ENCODE results near the gene TBC1D22A.
"Not testable (repeated sequence)": the region's sequence is repeated elsewhere in the genome, so short reads cannot be mapped to it uniquely, and the experiment has no call there.

The TBC1D22A gene

DNA sequence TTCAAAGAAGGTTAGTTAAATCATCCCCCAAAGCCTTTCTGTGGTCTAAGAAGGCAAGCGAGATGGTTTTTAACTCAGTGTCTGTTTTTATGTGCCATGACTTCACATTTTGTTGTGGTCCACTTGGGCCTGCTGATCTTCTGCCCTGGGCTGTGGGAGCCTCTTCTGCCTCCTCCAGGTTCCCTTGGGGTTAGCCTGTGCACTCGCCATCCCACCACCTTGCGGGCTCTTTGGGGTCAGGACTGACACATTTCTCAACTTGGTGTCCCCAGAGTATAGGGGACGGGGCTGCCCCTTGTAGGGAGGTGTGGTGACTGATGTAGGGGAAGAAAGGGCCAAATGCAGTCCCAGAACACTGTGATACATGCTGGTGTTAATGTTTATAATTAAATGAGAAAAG lies 207.0 kb downstream of the TBC1D22A start:
- DNase-seq (ENCODE audit: low read depth in 3 of 3, low spot score in 1 of 3) = no peak

GRCh38 chr22:46969961-46970360 lies 207.5 kb downstream of the TBC1D22A start:
- DNase-seq (ENCODE audit: low read depth in 3 of 3, low spot score in 1 of 3) = no peak

DNA sequence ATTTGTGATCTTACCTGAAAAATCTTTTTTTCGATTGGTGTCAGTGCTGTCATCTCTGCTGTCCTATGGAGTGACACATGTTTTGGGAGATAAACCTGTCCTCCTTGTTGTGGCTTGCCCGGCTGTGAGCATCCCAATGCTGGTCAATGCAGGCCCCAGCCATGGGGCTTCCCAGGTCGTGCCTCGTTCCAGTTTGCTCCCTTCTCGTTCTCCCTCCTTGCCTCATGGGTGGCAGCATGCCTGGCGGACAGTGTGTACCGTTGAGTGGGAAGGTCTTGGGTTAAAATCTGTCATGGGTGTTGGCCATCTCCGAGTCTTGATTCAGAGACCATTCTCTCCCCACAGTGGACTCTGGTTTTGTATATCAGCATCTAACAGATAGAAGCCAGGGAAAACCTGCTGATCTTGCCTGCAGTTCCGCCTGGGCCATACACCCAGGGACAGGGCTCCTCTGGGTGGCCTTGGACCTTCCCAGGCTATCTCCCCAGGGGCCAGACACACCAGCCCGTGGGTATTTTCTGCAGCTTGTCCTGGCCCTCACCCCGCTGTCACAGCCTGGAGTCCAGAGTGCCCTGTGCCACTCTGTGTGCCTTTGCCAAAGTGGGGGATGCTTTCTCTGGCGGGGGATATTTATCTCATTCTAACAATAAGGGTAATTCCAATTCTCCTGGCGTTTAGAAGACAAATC lies 208.1 kb downstream of the TBC1D22A start:
- no peak for DNase-seq (ENCODE audit: low read depth in 3 of 3, low spot score in 1 of 3)

GRCh38 chr22:46971099-46971763 lies 208.8 kb downstream of the TBC1D22A start:
- no peak for DNase-seq (ENCODE audit: low read depth in 3 of 3, low spot score in 1 of 3)

DNA sequence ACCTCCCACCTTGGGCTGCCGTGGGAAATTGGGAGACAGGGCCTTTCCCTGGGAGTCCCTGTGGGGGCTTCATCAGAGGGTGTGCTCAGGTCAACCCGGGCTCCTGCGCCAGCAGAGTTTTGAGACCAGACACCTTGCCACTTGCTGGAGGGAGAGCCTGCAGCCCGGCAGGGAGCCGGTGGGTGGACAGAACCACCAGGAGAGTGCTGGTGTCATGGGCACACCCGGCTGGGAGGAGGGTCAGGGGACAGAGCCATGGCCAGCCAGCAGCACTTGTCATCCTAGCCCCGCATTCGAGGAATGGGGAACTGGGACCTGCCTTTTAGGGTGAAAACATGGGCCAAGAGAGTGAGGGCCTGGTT lies 209.3 kb downstream of the TBC1D22A start:
- no peak for DNase-seq (ENCODE audit: low read depth in 3 of 3, low spot score in 1 of 3)

- no peak for DNase-seq (ENCODE audit: low read depth in 3 of 3, low spot score in 1 of 3)
Observed at GRCh38 chr22:46972256-46972655, 209.8 kb downstream of the TBC1D22A start.

DNA sequence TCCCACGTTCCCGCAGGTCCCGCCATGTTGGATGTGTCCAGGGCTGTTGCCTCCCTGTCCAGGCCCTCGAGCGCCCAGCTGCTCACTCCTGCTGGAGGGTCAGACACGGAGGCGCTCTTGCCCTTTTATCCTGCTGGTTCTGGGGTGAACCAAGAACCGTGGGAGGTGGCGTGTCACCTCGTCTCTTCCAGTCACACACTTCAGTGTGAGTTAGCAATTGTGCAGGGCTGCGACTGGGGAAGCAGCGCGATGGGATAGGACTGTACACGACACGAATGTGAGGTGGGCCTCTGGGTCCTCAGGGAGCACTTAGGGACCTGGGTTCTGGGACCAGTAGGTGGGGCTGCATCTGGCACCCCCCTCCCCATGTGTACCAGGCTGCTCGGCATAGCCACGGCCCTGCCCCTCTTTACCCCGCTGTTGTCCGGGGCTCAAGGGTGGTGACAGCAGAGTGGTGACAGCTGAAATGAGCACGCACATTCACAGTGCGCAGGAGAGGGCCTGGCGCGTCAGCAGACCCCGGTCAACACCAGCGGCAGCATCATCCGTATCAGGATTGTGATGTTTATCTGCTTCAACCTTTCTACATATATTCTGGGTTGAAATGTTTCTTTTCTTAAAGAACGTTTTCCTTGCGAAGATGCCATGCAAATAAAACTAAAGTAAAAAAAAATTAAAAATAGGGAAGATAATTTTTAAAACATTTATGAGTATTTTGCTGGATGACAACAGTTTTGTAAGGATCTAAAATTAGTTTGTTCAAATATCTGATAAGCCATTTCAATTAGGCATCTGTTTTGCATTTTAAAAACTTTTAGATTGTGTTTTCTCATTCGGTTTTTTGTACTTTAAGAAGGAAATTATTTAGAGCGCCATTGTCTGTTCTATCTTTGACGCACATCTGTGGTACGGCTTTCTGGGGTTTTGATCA lies 210.7 kb downstream of the TBC1D22A start:
- no peak for DNase-seq (ENCODE audit: low read depth in 3 of 3, low spot score in 1 of 3)

GRCh38 chr22:46974077-46974476 lies 211.6 kb downstream of the TBC1D22A start:
- DNase-seq (ENCODE audit: low read depth in 3 of 3, low spot score in 1 of 3) = no peak

GRCh38 chr22:46974631-46975585 lies 212.5 kb downstream of the TBC1D22A start:
- no peak for DNase-seq (ENCODE audit: low read depth in 3 of 3, low spot score in 1 of 3)

DNA sequence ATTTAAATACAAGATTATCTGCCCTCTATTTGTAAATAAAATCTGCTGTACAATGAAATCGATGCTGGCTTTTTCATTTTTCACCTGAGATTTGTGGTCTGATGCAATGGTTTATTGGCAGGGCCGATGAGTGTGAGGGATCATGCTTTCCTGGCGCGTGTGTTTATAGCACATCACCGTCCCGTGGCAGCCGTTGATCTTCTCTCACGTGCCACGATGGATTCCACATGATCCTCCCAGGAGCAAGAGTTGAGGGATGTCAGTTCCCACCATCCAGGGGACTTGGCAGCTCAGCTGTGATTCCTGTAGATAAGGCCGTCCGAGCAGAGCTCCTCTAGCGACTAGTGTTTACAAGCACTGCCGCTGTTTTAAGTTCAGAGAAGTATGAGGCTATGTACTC lies 213.7 kb downstream of the TBC1D22A start:
- no peak for DNase-seq (ENCODE audit: low read depth in 3 of 3, low spot score in 1 of 3)

GRCh38 chr22:46976598-46976997 lies 214.1 kb downstream of the TBC1D22A start:
- DNase-seq (ENCODE audit: low read depth in 3 of 3, low spot score in 1 of 3) = no peak

GRCh38 chr22:46977656-46978343 lies 215.3 kb downstream of the TBC1D22A start:
- DNase-seq (ENCODE audit: low read depth in 3 of 3, low spot score in 1 of 3) = no peak

GRCh38 chr22:46978668-46979067 lies 216.2 kb downstream of the TBC1D22A start:
- not testable (repeated sequence) for DNase-seq (ENCODE audit: low read depth in 3 of 3, low spot score in 1 of 3)

DNA sequence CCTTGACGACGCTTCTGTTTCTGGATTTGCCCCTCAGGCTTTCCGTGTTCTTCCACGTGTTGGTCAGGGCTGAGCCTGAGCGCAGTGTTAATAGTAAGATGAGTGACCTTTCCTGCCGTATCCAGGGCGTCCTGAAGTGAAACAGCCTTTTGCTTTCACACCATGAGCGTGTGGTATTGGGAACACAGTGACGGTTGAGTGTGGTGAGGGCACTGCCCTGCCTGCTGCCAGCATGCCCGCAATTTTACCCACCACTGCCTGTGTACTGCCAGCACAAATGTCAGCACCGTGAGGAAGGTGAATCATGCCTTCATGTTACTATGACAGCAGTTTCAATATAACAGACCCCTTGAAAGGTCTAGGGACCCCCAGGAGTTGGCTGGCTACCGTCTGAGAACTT lies 217.1 kb downstream of the TBC1D22A start:
- DNase-seq (ENCODE audit: low read depth in 3 of 3, low spot score in 1 of 3) = no peak

- DNase-seq (ENCODE audit: low read depth in 3 of 3, low spot score in 1 of 3) = no peak
Observed at GRCh38 chr22:46980392-46980791, 217.9 kb downstream of the TBC1D22A start.

DNA sequence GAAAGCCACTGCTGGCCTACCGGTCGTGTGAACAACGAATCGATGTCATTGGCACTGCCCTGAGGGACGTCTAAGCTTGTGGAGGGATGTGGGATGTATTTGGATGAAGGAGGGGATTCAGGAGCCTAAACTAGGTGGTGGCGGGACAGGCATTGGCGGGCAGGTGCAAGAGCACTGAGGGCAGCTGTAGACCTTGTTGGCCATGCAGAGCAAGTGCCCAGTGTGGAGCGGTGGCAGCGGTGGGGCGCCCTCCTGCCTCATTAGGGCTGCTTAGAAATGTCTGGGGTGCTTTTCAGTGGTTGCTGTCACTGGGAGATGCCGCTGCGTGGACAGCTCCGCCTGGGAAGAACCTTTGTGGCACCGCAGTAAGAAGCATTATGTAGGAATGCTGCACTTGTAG lies 220.2 kb downstream of the TBC1D22A start:
- DNase-seq (ENCODE audit: low read depth in 3 of 3, low spot score in 1 of 3) = no peak

DNA sequence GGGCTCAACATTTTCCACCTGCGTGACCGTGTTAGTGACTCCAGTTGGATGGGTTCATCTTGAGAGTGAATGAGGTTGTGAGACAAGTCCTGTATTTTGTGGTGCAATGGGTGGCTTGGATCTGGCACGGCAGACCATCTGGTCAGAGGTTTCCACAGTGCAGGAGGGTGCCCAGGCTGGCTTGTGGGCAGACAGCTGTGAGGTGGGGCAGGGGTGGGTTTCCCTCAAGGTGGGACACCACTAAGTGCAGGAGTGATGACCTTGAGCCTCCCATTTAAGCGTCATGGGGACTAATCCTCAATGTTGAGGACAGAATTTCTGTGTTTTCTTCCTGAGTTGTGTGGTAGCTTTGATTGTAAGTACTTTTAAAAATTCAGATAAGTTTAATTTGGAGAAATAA lies 220.6 kb downstream of the TBC1D22A start:
- DNase-seq (ENCODE audit: low read depth in 3 of 3, low spot score in 1 of 3) = no peak

- DNase-seq (ENCODE audit: low read depth in 3 of 3, low spot score in 1 of 3) = no peak
Observed at GRCh38 chr22:46984751-46985506, 222.5 kb downstream of the TBC1D22A start.

GRCh38 chr22:46985507-46985882 lies 223.0 kb downstream of the TBC1D22A start:
- DNase-seq (ENCODE audit: low read depth in 3 of 3, low spot score in 1 of 3) = no peak

GRCh38 chr22:46986788-46987187 lies 224.3 kb downstream of the TBC1D22A start:
- no peak for DNase-seq (ENCODE audit: low read depth in 3 of 3, low spot score in 1 of 3)
